ENCODE data around the gene MED8. TPM values are rescaled to one million over a fixed set of nuclear protein-coding genes. Genes with fewer than 3 reads are reported as not detected.

MED8 gene
- total and polyA plus RNA-seq, 2 of the 8 experiments (the other 6 are each of a cell fraction or from before 2014, with no cell fraction given), result 7.0 to 20.6 TPM

- no peak for TF ChIP-seq USF2 (IDR thresholded peaks at IDR 0.05; ENCODE audit: low read length)
Measured at GRCh38 chr1:43438953-43439581, 49.5 kb upstream of the MED8 start (continued).

All from H1 (cell line).